ENCODE measurements around the gene MAGEA1. TPM values are rescaled to one million over a fixed set of nuclear protein-coding genes. Genes with fewer than 3 reads are reported as not detected.

Gene MAGEA1
- total RNA-seq, 2 donors from 2014 or later: not detected

DNA sequence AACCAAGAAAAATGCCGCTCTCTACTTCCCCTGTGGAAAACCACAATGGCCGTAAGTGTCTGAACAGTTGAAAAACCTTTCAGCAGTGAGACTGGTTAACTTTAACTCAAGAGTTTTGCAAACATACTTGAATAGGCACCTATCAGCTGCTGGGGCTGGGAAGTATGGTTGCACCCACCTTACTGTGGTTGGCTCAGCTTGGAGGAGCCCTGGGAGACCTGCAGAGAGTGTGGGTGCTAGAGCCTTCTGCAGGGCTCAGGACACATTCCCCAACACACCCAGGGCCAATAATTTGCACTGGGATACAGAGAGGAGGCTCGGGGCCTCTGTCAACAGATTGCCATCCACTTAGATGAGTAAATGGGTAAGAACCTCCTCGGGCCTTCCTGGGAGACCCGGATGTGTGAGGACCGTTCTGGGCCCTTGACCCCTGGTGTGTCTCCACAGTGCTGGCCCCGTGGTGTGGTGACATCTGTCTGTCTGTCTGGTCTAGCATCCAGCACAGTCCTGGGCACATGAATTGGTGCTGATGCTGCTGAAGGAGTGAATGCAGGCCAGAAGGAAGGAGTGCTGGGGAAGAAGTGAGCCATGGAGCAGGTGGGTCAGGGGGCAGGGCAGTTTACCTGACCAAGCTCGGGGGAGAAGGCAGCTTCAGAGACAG lies 46.5 kb downstream of the MAGEA1 start:
- Mint-ChIP-seq H3K27ac (no peak overlapping the region), H3K36me3 (no peaks in the 10 kb centered on the region)
- ATAC-seq: no peak

DNA sequence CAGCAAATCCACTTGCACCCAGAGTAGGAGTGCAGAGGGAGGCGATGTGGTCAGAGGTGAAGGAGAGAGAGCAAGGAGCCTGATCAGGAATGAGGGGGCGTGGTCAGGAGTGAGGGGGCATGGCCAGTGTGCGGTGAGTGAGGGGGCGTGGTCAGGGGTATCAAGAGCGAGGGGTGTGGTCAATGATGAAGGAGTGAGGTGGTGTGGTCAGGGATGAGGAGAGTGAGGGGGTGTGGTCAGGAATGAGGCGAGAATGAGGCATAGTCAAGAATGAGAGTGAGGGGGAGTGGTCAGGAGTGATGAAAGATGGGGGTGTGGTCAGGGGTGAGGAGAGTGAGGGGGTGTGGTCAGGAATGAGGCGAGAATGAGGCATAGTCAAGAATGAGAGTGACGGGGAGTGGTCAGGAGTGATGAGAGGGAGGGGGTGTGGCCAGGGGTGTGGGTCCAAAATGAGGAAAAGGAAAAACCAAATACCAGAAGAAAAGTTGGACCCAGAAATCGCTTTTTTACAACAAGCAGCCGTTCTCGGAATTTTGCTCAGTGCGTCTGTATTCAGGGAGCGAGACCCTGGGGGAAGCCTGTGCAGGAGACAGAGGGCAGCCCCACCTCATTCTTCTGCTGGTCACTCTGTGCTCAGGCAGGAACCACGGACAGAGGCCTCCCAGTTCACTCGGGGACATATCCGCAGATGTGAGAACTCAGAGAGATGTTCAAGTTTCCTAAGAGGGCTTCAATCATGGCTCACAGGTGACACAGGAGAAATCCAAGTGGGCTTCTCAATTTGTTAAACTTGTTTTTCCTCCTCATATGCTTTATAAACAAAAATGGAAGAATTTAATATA lies 47.5 kb downstream of the MAGEA1 start:
- no peaks in the 10 kb centered on the region for H3K36me3 Mint-ChIP-seq
- H3K27ac Mint-ChIP-seq: no peak overlapping the region
- DNase-seq (ENCODE audit: low spot score in 2 of 2) (no peak), ATAC-seq (peak; percentile 48 to 77)
- no peaks in the 10 kb centered on the region for H3K9me3 Mint-ChIP-seq

More for the DNA sequence above, 46.5 kb downstream of the MAGEA1 start:
- no peak for DNase-seq (ENCODE audit: low spot score in 2 of 2)
- no peaks in the 10 kb centered on the region for H3K9me3 Mint-ChIP-seq

Other genes starting within 250 kb of the MAGEA1 start
- not detected for gene PNMA5, start 185.2 kb upstream of the MAGEA1 start, total RNA-seq
- 1 to 10 TPM in 1 of 2 donors, under 1 TPM in 1; 0.32 to 3.3 TPM for gene PNMA3, start 122.8 kb upstream of the MAGEA1 start, total RNA-seq
- under 1 TPM; 0.16 to 0.84 TPM for gene PNMA6A, start 106.8 kb upstream of the MAGEA1 start, total RNA-seq
- gene PNMA6F, start 142.5 kb downstream of the MAGEA1 start, total RNA-seq: not detected
- gene ZNF275, start 154.9 kb downstream of the MAGEA1 start, total RNA-seq: 10 to 100 TPM in 1 of 2 donors, 1 to 10 TPM in 1; 8.8 to 24.1 TPM
- gene PNMA6E, start 222.1 kb downstream of the MAGEA1 start, total RNA-seq: not detected
- 1 to 10 TPM in 1 of 2 donors, under 1 TPM in 1; 0.89 to 2.0 TPM for gene ZFP92, start 232.2 kb downstream of the MAGEA1 start, total RNA-seq

All from activated naive CD4-positive, alpha-beta T cell treated with anti-CD3 and anti-CD28 coated beads, Interleukin-2, amount 50 U/mL, for 72 hours (primary cell).